IPS-NIHi11 (cell line): Measurements from ENCODE around the gene ZNF414.

Source experiments
- DNase-seq: peaks from one replicate; pipeline ENCODE4 v3.0.0; 2012; ENCODE audit warnings: mixed read lengths, low spot score

Gene ZNF414

DNA sequence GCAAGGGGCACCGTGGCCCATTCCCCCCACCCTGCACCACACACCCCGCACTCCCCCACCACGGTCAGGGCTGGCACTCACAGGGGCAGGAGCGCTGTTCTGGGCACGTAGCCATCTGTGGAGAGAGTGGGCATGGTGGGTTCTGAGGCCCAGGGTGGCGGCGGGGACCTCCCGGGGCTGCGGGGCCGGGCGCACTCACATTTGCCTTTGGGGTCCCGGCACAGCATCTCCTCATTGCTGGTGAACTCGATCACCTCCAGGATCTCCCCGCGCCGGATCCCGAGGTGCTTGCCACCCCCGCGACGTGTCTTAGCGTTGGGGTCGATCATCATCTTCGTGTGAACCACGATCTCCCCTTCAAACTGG is 23.6 kb downstream of the ZNF414 start:
- DNase-seq = no peak

DNA sequence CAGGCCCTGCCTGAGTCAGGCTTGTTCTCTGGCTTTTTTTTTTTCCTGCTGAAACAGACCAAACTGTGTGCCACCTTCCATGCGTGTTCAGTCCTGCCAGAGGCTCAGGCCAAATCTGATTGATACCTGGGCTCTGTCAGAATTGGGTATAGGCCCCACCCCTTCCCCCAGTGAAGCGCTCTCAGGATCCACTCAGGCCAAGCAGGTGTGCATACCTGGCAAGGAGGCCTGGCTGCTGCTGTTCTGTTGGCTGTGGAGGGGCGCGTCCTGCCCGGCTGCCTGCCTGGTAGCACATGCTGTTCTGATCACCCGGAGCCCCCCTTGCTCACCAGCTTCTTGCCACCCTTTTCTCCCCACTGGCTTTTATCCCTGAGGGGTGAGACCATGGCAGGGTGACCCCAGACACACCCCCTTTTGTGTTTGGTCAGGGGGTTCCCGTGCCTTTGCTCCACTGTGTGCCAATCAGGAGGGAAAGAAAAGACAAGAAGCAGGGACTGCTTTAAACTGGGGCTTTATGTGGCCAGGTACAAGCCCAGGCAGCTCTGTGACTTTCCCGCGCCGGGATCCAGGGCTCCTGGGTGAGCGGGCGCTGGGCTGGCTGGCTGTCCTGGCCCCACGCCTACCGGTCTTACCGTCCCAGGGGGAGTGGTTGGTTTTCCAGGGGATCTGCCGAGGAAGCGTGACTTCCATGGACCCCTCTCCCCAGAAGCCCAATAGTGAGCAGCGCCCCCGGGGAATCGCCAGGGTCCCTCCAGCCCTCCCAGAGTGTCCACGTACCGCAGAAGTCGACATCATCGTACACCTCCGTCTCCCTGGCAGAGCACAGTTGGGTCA is 24.2 kb downstream of the ZNF414 start:
- no peak for DNase-seq

DNA sequence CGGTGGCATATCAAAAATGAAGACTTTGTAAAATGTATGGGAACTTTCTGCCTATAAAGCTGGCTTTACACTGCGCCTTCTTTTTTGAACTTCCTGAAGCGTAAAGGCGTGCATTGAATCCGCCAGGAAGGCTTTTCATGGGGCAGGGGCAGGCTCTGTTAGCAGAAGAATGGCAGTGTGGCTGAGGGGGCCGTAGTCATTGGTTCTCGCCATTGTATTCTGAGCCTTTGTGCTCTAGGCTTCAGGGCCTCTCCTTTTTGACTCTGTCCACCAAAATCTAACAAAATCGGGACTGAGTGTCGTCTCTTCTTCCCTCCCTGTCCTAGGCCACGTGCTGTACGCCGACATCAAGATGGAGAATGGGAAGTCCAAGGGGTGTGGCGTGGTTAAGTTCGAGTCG is 25.6 kb downstream of the ZNF414 start:
- DNase-seq = no peak

DNA sequence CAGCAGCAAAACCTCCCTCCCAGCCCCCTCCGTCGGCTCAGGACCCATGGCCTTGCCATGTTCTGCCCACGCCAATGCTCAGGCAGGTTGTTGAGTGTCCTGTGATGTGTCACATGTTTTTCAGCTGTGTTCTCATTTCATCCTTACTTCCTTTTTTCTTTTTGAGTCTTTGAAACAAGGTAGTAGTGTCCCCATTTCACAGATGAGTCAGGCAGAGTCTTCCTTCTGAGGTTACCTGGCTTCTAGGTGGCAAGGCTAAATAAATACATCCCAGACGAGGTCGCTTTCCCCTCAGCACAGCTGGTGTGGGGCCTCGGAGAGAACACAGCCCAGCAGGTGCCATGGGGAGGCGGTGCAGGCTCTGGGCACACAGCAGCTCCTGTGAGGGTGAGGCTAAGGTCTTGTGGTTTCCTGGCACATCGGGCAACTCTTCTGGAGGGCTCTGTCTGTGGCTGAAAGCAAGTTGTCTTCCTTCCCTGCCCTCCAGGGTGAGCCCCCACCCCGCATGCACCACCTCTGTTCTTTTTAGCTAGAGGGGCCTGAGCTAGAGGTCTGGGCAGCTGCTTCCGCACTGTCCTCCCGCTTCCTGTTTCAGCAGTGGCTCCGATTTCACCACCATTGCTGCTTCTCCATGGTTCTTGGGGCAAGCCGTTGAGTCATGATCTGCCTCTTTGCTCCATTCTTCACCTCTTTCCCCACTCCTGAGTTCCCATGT is 26.7 kb downstream of the ZNF414 start:
- no peak for DNase-seq

DNA sequence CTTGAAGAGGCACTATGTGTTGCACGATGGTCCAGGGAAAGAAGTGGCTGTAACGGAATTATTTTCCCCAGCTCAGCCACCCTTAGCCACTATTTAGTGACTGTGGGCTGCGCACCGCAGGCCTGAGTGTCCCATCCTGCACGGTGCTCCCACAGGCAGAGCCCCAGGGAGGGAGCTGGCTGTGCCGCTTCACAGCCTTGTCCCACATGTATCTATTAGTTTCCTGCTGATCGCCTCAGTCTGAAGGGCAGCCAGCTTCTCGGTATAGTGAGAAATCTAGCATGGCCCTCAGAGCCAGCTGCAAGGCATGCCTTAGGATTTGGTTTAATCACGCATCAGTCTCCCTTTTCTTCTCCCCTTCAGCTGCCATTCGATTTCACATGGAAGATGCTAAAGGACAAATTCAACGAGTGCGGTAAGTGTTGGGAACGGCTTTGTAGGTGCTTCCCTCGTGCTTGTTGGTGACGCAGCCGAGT is 27.3 kb downstream of the ZNF414 start:
- DNase-seq = no peak

DNA sequence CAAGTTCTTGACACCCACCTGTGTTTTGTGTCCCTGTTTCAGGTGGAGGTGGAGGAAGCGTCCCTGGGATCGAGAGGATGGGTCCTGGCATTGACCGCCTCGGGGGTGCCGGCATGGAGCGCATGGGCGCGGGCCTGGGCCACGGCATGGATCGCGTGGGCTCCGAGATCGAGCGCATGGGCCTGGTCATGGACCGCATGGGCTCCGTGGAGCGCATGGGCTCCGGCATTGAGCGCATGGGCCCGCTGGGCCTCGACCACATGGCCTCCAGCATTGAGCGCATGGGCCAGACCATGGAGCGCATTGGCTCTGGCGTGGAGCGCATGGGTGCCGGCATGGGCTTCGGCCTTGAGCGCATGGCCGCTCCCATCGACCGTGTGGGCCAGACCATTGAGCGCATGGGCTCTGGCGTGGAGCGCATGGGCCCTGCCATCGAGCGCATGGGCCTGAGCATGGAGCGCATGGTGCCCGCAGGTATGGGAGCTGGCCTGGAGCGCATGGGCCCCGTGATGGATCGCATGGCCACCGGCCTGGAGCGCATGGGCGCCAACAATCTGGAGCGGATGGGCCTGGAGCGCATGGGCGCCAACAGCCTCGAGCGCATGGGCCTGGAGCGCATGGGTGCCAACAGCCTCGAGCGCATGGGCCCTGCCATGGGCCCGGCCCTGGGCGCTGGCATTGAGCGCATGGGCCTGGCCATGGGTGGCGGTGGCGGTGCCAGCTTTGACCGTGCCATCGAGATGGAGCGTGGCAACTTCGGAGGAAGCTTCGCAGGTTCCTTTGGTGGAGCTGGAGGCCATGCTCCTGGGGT is 28.2 kb downstream of the ZNF414 start:
- no peak for DNase-seq

DNA sequence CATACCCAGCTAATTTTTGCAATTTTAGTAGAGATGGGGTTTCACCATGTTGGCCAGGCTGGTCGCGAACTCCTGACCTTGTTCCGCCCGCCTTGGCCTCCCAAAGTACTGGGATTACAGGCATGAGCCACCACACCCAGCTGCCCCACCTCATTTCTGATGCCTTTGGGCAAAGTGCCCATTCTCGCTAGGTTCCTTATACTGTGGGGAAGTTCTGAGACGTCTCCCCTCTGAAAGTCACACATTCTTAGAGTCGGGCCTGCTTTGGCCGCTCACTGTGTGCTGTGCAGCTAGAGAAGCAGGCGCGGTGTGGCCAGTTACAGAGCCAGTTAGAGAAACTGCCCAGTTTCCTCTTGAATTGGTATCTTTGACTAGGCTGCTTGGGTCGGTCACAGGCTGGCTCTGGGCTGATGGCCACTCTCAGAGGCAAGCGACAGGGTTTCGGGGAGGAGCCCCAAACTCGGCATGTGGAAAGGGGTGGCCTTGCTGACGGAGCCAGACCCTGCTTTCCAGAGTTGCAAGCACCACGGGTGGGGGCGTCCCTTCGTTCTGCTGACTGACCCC is 29.6 kb downstream of the ZNF414 start:
- no peak for DNase-seq

DNA sequence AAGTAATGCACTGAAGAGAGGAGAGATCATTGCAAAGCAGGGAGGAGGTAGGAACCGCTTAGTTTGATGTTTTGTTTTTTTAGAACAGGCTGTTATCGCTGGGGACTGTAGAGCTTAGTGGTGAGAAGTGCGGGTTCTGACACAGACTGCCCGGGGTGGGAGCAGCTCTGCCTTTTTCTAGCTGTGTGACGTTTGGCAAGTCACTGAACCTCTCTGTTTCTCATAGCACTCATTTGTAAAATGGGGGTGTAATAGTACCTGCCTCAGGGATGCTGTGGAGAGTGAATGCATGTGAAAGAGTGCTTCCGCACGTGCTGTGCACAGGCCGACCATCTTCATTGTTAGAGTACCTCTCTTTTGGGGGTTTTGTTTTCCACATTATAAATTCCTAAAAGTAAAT is 30.8 kb downstream of the ZNF414 start:
- DNase-seq = no peak

DNA sequence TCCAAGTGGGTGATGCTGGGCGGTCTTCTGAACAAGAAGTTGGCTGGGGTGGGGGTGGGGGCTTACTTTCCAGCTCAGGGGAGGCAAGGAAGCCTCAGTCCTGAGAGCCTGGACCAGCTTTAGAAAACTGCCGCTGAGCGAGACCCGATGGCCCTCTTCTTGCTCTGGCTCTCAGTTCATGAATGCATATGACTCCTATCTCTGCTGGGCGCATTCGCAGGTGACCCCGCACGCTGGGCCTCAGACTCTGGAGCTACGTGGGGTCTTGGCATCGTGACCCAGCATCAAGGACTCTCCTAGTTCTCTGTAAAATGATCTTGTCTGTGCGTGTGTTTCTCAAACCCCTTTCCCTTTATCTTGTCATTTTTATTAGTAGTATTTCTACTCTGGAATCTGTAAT is 31.3 kb downstream of the ZNF414 start:
- DNase-seq = no peak

DNA sequence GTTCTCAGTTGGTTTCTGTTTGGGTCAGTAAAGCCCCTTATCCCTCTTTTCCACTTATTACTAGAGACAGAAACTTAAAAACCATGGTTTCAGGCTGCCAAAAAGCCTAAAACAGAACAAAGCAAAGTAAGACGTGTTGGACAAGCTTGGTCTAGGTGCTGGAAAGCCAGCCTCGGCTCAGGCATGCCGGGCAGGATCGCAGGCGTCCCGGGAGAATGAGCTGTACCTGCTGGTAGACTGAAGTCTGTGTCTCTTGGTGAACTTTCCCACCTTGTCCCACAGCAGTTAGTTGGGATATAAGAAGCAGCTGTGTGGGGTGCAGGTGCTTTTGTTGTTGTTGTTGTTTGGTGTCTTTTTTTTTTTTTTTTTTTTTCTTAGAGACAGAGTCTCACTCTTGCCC is 32.4 kb downstream of the ZNF414 start:
- DNase-seq = no peak

DNA sequence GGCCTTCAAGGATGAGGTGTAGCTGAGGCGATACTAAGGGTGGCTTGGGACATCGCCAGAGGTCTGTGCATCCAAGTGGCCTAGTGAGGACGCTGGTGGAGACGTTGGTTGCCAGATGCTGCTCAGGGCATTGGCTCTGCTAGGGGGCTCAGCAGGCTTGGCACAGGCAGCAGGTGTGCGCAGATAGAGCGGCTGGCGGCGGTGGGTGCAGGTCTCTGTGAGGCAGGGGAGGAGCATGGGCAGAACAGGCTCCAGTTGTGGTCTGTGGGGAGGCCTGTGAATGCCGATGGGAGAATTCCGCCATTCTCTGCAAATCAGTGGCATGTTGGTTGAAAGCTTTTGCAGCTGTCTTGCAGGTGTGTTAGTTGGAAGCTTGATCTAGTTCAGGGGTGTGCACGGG is 32.8 kb downstream of the ZNF414 start:
- no peak for DNase-seq

DNA sequence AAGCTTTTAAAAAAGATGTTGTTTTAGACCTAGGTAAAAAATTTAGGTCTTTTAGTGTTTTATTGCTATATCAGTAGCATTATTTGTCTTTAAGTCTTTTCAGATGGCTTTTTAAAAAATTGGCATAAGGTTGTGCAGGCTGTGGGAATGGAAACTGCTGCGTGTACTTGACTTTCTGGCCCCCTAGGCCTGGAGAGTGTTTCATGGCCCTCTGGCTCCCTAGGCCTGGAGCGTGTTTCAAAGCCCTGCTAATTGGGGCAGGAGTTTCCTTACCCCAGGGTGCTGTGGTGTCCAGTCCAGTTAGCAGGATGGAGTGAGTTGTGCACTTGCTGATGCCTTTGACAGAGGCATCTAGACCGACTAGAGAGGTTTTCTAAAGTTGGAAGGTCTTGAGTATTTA is 35.4 kb downstream of the ZNF414 start:
- DNase-seq = no peak

DNA sequence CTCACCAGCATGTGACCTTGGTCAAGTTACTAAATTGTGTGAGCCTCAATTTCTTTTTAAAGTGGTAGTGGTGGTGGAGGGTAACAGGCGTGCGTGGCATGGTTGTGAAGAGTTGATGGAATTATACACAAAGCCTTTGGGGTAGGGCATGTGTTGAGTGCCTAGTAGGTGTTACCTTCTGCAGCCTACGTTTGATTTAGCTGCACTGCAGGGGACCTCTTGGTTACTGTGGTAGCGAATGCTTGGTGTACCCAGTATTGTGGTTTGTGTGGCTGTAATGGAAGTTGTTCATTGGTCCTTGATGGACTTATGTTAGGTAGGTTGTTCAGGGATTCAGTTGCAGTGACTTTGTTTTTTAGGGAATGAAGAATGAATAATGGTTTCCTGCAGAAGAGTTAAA is 36.1 kb downstream of the ZNF414 start:
- DNase-seq = no peak

DNA sequence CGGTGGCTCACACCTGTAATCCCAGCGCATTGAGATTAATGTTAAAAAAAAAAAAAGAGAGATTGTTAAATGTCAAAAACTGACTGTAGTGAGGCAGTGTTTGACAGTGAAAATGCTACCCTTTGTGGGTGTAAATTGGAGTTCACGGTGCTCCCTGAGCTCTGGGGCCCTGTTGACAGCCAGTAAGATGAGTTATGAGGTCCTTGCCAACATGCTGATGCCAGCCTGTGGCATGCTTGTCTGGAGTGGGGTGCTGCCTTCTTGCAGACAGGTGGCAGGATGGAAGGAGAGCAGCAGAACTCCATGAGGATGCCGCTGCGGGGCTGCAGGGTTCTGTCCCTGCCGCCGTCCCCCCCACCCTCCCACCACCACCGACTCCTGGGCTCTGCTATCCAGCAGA is 37.4 kb downstream of the ZNF414 start:
- DNase-seq = no peak

DNA sequence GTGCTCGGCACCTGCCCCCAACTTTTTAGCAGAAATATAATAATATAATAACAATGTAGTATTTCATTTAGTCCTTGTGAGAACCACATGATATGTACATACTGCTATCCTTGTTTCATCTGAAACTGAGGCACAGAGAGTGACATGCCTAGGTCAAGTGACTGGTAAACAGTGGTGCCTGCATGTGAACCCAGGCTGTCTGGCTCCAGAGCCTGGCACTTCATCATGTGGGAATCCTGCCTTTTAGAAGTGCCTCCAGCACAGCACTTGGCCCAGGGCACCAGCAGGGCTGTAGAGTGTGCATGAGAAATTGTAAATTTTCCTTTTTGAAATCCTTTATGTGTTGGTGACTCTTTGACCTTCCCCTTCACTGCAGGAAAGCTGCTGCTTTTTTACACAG is 39.0 kb downstream of the ZNF414 start:
- no peak for DNase-seq

DNA sequence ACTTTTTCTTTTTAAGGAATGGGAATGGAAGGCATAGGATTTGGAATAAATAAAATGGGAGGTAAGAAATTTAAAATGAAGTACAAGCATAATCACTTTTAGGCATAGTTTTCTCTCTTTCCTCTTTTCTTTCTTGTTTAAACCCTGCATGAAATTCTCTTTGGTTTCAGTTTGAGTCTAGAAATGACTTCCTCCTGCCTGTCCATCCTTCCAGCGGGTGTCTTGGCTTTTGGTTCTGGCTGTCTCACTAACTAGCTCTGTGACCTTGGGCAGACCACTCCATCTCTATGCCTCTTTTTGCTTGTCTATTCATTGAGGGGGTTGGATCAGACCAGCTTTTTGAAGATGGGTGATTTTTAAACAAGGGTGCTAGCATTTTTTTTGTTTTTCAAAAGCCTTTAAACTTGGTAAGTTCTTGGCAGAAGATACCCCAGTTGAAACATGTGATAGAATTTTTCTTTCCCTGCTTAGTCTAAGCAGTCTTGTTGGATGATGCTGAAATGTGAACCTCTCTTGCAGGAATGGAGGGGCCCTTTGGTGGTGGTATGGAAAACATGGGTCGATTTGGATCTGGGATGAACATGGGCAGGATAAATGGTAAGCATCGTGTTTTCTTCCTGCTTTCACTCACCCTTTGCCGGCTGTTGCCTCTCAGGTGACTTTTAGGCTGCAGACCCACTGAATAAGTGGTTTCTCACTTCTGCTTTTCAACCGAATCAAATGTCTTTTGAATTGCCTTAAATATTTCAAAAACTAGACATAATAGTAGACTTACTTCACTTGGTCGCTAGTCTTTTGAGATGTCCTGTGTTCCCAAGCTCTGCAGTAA is 40.1 kb downstream of the ZNF414 start:
- DNase-seq = no peak

DNA sequence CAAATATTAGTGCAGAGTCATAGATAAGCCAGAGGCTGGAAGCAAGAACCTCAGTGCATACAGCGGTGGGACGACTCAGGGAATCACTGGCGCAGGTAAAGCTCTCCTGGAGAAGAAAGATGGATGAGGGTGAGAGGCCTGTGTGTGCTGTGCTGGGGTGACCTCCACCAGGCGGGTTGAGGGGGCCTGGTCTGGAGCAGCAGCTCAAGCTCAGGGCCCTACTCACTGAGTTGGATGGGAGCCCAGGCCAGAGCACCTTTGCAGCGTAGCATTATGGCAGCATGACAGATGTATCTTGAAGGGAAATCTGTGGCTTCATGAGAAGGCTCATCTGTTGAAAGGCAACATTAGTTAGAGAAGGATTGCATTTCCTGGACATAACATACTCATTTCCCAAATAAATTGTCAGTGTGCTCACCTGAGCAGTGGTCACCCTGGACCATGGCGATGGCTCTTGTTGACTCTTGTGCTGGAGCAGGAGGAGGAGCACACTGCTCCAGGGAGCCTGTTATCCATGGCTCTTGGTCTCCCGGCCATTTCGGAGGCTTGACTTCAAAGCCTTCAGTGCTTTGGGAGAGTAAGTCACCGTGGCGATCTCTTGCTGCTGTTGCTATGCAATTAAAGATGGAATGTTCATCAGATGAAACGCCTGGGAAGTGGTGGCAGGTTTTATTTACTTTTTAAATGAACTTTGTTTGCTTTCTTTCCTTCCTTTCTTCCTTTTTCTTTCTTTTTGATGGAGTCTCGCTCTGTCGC is 44.2 kb downstream of the ZNF414 start:
- no peak for DNase-seq

DNA sequence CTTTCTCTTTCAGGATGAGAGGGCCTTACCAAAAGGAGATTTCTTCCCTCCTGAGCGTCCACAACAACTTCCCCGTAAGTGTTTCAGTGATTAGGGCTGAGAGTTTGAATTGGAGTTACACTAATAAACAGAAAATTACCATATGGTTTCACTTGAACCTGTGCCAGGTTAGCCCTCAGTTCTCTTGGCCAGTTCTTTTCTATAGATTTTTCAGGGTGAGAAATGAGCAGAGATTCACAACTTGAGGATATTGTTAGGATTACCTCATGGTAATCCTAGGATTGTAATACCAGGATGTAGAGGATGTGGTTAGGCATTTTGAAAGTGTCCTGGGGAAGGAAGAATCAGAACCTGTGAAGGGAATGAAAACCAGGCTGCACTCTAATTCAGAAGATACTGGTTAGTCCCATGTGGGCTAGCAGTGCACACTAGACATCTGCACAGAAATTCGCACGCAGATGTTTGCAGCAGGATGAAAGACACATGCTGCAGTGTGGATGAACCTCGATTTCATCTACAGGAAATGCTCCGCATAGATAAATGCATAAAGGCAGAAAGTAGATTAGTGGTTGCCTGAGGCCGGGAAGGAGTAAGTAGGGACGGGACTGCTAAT is 45.1 kb downstream of the ZNF414 start:
- DNase-seq = no peak

DNA sequence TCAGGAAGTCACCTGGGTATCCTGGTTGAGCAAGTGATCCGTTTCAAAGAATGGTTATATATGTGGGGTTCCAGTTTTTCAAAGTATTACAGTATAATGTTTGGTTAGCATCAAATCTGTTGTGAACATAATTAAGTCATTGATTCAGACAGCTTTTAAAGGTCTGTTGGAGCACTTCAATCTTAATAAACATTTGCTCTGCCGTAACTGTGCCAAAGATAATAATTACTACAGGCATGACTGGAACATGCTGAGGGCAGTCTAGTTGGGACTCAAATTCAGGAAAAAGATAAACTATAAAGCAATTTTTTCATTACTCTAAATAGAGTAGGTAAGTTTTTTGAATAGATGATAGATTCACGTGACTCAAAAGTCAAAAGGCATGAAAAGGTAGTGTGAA is 45.8 kb downstream of the ZNF414 start:
- DNase-seq = no peak

DNA sequence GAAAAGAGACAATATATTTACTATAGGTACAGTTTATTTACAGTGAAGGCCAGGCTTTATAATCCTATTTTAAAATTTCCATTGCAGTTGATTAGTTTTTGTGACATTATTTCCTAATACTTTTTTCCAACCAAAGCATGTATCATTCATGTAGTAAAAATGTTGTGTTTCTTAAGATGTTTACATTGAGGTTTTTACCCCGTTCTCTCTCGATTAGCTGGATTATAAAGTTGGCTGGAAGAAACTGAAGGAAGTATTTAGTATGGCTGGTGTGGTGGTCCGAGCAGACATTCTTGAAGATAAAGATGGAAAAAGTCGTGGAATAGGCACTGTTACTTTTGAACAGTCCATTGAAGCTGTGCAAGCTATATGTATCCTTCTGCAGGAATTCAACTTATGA is 47.9 kb downstream of the ZNF414 start:
- DNase-seq = no peak
